IPS-18a (cell line): ENCODE data around the gene RAD9A.
A peak's percentile ranks its signal among the peaks of the same experiment; 100 is the strongest.
"Not testable (repeated sequence)": the region's sequence is repeated elsewhere in the genome, so short reads cannot be mapped to it uniquely, and the experiment has no call there.

ENCODE experiments used
- H3K27ac ChIP-seq: one replicate; pipeline ENCODE4 v1.5.1; 2013; ENCODE audit warnings: low read length
- H3K27me3 ChIP-seq: one replicate; pipeline ENCODE4 v1.6.1; 2013; ENCODE audit warnings: mild to moderate bottlenecking, low read length; ENCODE audit not compliant: control insufficient read depth, insufficient read depth
- H3K36me3 ChIP-seq: one replicate; pipeline ENCODE4 v1.6.1; 2013; ENCODE audit warnings: low read depth, low read length; ENCODE audit not compliant: control insufficient read depth
- H3K4me1 ChIP-seq: one replicate; pipeline ENCODE4 v1.6.1; 2013; ENCODE audit warnings: low read depth, low read length; ENCODE audit not compliant: control insufficient read depth
- H3K4me3 ChIP-seq: one replicate; pipeline ENCODE4 v1.5.1; 2013; ENCODE audit warnings: low read length
- H3K9ac ChIP-seq: one replicate; pipeline ENCODE4 v1.6.1; 2013; ENCODE audit warnings: mild to moderate bottlenecking, low read length, moderate library complexity
- H3K9me3 ChIP-seq: one replicate; pipeline ENCODE4 v1.6.1; 2013; ENCODE audit warnings: low read depth, low read length; ENCODE audit not compliant: control insufficient read depth

RAD9A gene

GRCh38 chr11:67396259-67396581 is 4.4 kb downstream of the RAD9A start:
- Histone ChIP-seq H3K36me3 (peaks cover 24% of the 10 kb centered on the region), H3K9me3 (no peaks in the 10 kb centered on the region), H3K4me1 (no peaks in the 10 kb centered on the region), H3K4me3 (no peak overlapping the region), H3K27ac (no peak overlapping the region), H3K9ac (no peak overlapping the region), H3K27me3 (peaks cover 5% of the 10 kb centered on the region)

- H3K27ac ChIP-seq: no peak overlapping the region
- no peak overlapping the region for H3K9ac ChIP-seq
- H3K9me3 ChIP-seq: no peaks in the 10 kb centered on the region
- H3K27me3 ChIP-seq: peaks cover 5% of the 10 kb centered on the region
- peaks cover 24% of the 10 kb centered on the region for H3K36me3 ChIP-seq
- no peaks in the 10 kb centered on the region for H3K4me1 ChIP-seq
- no peak overlapping the region for H3K4me3 ChIP-seq
These were observed 5.0 kb downstream of the RAD9A start for GRCh38 chr11:67396587-67397389.

GRCh38 chr11:67397536-67397935 is 5.8 kb downstream of the RAD9A start:
- Histone ChIP-seq H3K4me3 (no peak overlapping the region), H3K36me3 (peaks cover 24% of the 10 kb centered on the region), H3K27me3 (peaks cover under 1% of the 10 kb centered on the region), H3K9ac (no peak overlapping the region), H3K4me1 (peaks cover 5% of the 10 kb centered on the region), H3K9me3 (no peaks in the 10 kb centered on the region), H3K27ac (no peak overlapping the region)

GRCh38 chr11:67397986-67398660 is 6.3 kb downstream of the RAD9A start:
- Histone ChIP-seq H3K27me3 (no peaks in the 10 kb centered on the region), H3K36me3 (peaks cover 24% of the 10 kb centered on the region), H3K9ac (no peak overlapping the region), H3K9me3 (no peaks in the 10 kb centered on the region), H3K4me3 (no peak overlapping the region), H3K4me1 (peaks cover 5% of the 10 kb centered on the region), H3K27ac (no peak overlapping the region)

- H3K4me1 ChIP-seq: peaks cover 5% of the 10 kb centered on the region
- H3K9me3 ChIP-seq: no peaks in the 10 kb centered on the region
- no peak overlapping the region for H3K4me3 ChIP-seq
- H3K27me3 ChIP-seq: no peaks in the 10 kb centered on the region
- no peak overlapping the region for H3K27ac ChIP-seq
- H3K9ac ChIP-seq: no peak overlapping the region
- peaks cover 24% of the 10 kb centered on the region for H3K36me3 ChIP-seq
These were observed 7.1 kb downstream of the RAD9A start for GRCh38 chr11:67398661-67399563.

- no peaks in the 10 kb centered on the region for H3K27me3 ChIP-seq
- H3K9me3 ChIP-seq: no peaks in the 10 kb centered on the region
- H3K36me3 ChIP-seq: peaks cover 24% of the 10 kb centered on the region
- H3K4me1 ChIP-seq: peaks cover 5% of the 10 kb centered on the region
- H3K9ac ChIP-seq: peak overlapping the region; percentile 67
- peak overlapping the region; percentile 71 for H3K4me3 ChIP-seq
- no peak overlapping the region for H3K27ac ChIP-seq
These were observed 8.6 kb downstream of the RAD9A start for GRCh38 chr11:67400251-67400941.

GRCh38 chr11:67400942-67401494 is 9.2 kb downstream of the RAD9A start:
- peaks cover 5% of the 10 kb centered on the region for H3K4me1 ChIP-seq
- H3K27ac ChIP-seq: no peak overlapping the region
- H3K27me3 ChIP-seq: no peaks in the 10 kb centered on the region
- peak overlapping the region; percentile 71 for H3K4me3 ChIP-seq
- peak overlapping the region; percentile 67 for H3K9ac ChIP-seq
- no peaks in the 10 kb centered on the region for H3K9me3 ChIP-seq
- H3K36me3 ChIP-seq: peaks cover 23% of the 10 kb centered on the region

GRCh38 chr11:67401495-67402191 is 9.9 kb downstream of the RAD9A start, which contains the start of gene PPP1CA:
TSS of gene PPP1CA (minus strand) at chr11:67401858. CDS start at chr11:67401782, 76 bp downstream.
- Histone ChIP-seq H3K36me3 (peaks cover 21% of the 10 kb centered on the region), H3K27ac (no peak within 1 kb of the TSS), H3K4me1 (peaks cover 5% of the 10 kb centered on the region), H3K4me3 (peak within 1 kb of the TSS; percentile 71), H3K9me3 (no peaks in the 10 kb centered on the region), H3K9ac (peak within 1 kb of the TSS; percentile 67), H3K27me3 (no peaks in the 10 kb centered on the region)

GRCh38 chr11:67402192-67402839 is 10.5 kb downstream of the RAD9A start:
- Histone ChIP-seq H3K36me3 (peaks cover 21% of the 10 kb centered on the region), H3K4me3 (peak overlapping the region; percentile 26)
- H3K27ac ChIP-seq, H3K27me3 ChIP-seq, H3K9me3 ChIP-seq, H3K9ac ChIP-seq, H3K4me1 ChIP-seq: not testable (repeated sequence)

GRCh38 chr11:67403085-67403484 is 11.3 kb downstream of the RAD9A start:
- H3K27ac ChIP-seq, H3K4me3 ChIP-seq, H3K4me1 ChIP-seq, H3K27me3 ChIP-seq, H3K9ac ChIP-seq, H3K9me3 ChIP-seq: not testable (repeated sequence)
- peaks cover 13% of the 10 kb centered on the region for H3K36me3 ChIP-seq
